Neuronal stem cell (in vitro differentiated cells): ENCODE results near the gene LRTM1.

ENCODE experiments used
- DNase-seq: peaks from one replicate; pipeline ENCODE4 v3.0.0-alpha.2; 2013; ENCODE audit warnings: low spot score
- H2AFZ ChIP-seq: one replicate; pipeline ENCODE4 v1.6.1; 2013; ENCODE audit warnings: mild to moderate bottlenecking, low read length, inconsistent platforms
- H2AK5ac ChIP-seq: 2 replicates; pipeline ENCODE4 v1.6.1; 2013; ENCODE audit warnings: low read depth, mild to moderate bottlenecking, inconsistent platforms, low read length, moderate library complexity, mixed read lengths
- H2BK120ac ChIP-seq: 2 replicates; pipeline ENCODE4 v1.6.1; 2013; ENCODE audit warnings: low read depth, mild to moderate bottlenecking, inconsistent platforms, low read length, moderate library complexity, mixed read lengths
- H2BK12ac ChIP-seq: one replicate; pipeline ENCODE4 v1.6.1; 2013; ENCODE audit warnings: low read length, inconsistent platforms
- H2BK15ac ChIP-seq: 2 replicates; pipeline ENCODE4 v1.6.1; 2013; ENCODE audit warnings: mild to moderate bottlenecking, low read length, inconsistent platforms, mixed read lengths
- H2BK5ac ChIP-seq: one replicate; pipeline ENCODE4 v1.6.1; 2013; ENCODE audit warnings: inconsistent platforms, mild to moderate bottlenecking, low read length, moderate library complexity
- H3K14ac ChIP-seq: one replicate; pipeline ENCODE4 v1.6.1; 2013; ENCODE audit warnings: low read length, inconsistent platforms
- H3K18ac ChIP-seq: 2 replicates; pipeline ENCODE4 v1.6.1; 2013; ENCODE audit warnings: low read length, inconsistent platforms
- H3K23ac ChIP-seq: 2 replicates; pipeline ENCODE4 v1.6.1; 2013; ENCODE audit warnings: low read depth, mild to moderate bottlenecking, mixed read lengths, low read length, inconsistent platforms; ENCODE audit not compliant: poor library complexity
- H3K27ac ChIP-seq: replicated peaks from 3 replicates; pipeline ENCODE4 v1.5.1; 2013; ENCODE audit warnings: low read length, inconsistent platforms
- H3K27me3 ChIP-seq, 3 experiments: 2 replicates each; pipeline ENCODE4 v1.6.1; 2013; ENCODE audit warnings: low read length in 3 of 3, mild to moderate bottlenecking in 2 of 3, inconsistent platforms in 1 of 3, low read depth in 1 of 3, mixed read lengths in 1 of 3, moderate library complexity in 1 of 3; ENCODE audit not compliant: control insufficient read depth in 3 of 3, insufficient read depth in 3 of 3
- H3K36me3 ChIP-seq, 2 donors: replicated peaks in 1 of 2; 2 replicates each; pipeline ENCODE4 v1.6.1; 2013; ENCODE audit warnings: low read length in 2 of 2; ENCODE audit not compliant: control insufficient read depth in 2 of 2, insufficient read depth in 2 of 2
- H3K4ac ChIP-seq: 2 replicates; pipeline ENCODE4 v1.6.1; 2013; ENCODE audit warnings: inconsistent platforms, mild to moderate bottlenecking, low read length, moderate library complexity
- H3K4me1 ChIP-seq, 2 donors: 1 replicate in 1 of 2; 2 replicates in 1 of 2; pipeline ENCODE4 v1.6.1; 2013; ENCODE audit warnings: low read length in 2 of 2, low read depth in 1 of 2; ENCODE audit not compliant: control insufficient read depth in 2 of 2, insufficient read depth in 1 of 2
- H3K4me2 ChIP-seq: one replicate; pipeline ENCODE4 v1.6.1; 2013; ENCODE audit warnings: mild to moderate bottlenecking, low read length, inconsistent platforms; ENCODE audit not compliant: insufficient read depth, poor library complexity, severe bottlenecking
- H3K4me3 ChIP-seq, 2 donors: 2 replicates each; pipeline ENCODE4 v1.5.1; 2013; ENCODE audit warnings: low read length in 2 of 2, mild to moderate bottlenecking in 2 of 2, inconsistent platforms in 1 of 2, moderate library complexity in 1 of 2
- H3K79me1 ChIP-seq: one replicate; pipeline ENCODE4 v1.6.1; 2013; ENCODE audit warnings: low read depth, mild to moderate bottlenecking, inconsistent platforms, low read length, moderate library complexity
- H3K9ac ChIP-seq: one replicate; pipeline ENCODE4 v1.6.1; 2013; ENCODE audit warnings: mild to moderate bottlenecking, low read depth, low read length, inconsistent platforms; ENCODE audit not compliant: poor library complexity
- H3K9me3 ChIP-seq, 2 donors: replicated peaks in 1 of 2; 2 replicates each; pipeline versions ENCODE3 to v1.6.1; 2013; ENCODE audit warnings: low read length in 2 of 2, mild to moderate bottlenecking in 2 of 2, inconsistent platforms in 1 of 2, low read depth in 1 of 2, mixed read lengths in 1 of 2, moderate library complexity in 1 of 2; ENCODE audit not compliant: control insufficient read depth in 2 of 2, insufficient read depth in 1 of 2
- H4K8ac ChIP-seq: one replicate; pipeline ENCODE4 v1.6.1; 2013; ENCODE audit warnings: low read depth, mild to moderate bottlenecking, inconsistent platforms, low read length, moderate library complexity
- H4K91ac ChIP-seq: one replicate; pipeline ENCODE4 v1.6.1; 2013; ENCODE audit warnings: low read length, low read depth, mild to moderate bottlenecking, inconsistent platforms; ENCODE audit not compliant: poor library complexity
- WGBS, 2 donors: extraction: QIAGEN DNeasy Blood & Tissue Kit; methylation state at CpG; one replicate each; pipeline ENCODE4 v1.1.7; 2013; ENCODE audit warnings: missing lambda C conversion rate in 2 of 2, mixed read lengths in 1 of 2; ENCODE audit not compliant: insufficient read length in 2 of 2, insufficient replicate concordance in 1 of 2; ENCODE audit errors: extremely low coverage in 2 of 2; 5-methylcytosine and 5-hydroxymethylcytosine counted together

Gene LRTM1

GRCh38 chr3:54918516-54918915 lies 9.3 kb downstream of the LRTM1 start:
- DNase-seq = no peak
- H3K23ac ChIP-seq = no peak overlapping the region
- H3K79me1 ChIP-seq = no peaks in the 10 kb centered on the region
- no peaks in the 10 kb centered on the region for H3K4me1 ChIP-seq
- H2BK12ac ChIP-seq = no peak overlapping the region
- peak overlapping the region; percentile 22 for H3K18ac ChIP-seq
- H2AK5ac ChIP-seq = no peak overlapping the region
- H3K4me2 ChIP-seq = no peak overlapping the region
- WGBS, 2 donors = no CpG with 5 or more reads among the region's 12 CpGs
- H2BK120ac ChIP-seq = no peak overlapping the region
- H3K36me3 ChIP-seq = no peaks in the 10 kb centered on the region
- H2BK15ac ChIP-seq = no peak overlapping the region
- no peak overlapping the region for H4K8ac ChIP-seq
- H2AFZ ChIP-seq = no peak overlapping the region
- no peak overlapping the region for H3K27ac ChIP-seq
- H3K9ac ChIP-seq = no peak overlapping the region
- no peak overlapping the region for H3K4ac ChIP-seq
- H2BK5ac ChIP-seq = no peak overlapping the region
- no peaks in the 10 kb centered on the region for H3K27me3 ChIP-seq
- no peaks in the 10 kb centered on the region for H3K9me3 ChIP-seq
- no peak overlapping the region for H4K91ac ChIP-seq
- H3K4me3 ChIP-seq = no peak overlapping the region
- peak overlapping the region; percentile 40 for H3K14ac ChIP-seq

GRCh38 chr3:54917862-54918261 lies 10.0 kb downstream of the LRTM1 start:
- Histone ChIP-seq H3K79me1 (no peaks in the 10 kb centered on the region), H3K4me3 (no peak overlapping the region), H3K4me2 (no peak overlapping the region), H3K9ac (no peak overlapping the region), H3K36me3 (no peaks in the 10 kb centered on the region), H2AK5ac (no peak overlapping the region), H2BK12ac (no peak overlapping the region), H3K14ac (no peak overlapping the region), H4K8ac (no peak overlapping the region), H3K4ac (no peak overlapping the region), H3K18ac (no peak overlapping the region), H2AFZ (no peak overlapping the region), H3K27me3 (no peaks in the 10 kb centered on the region), H2BK5ac (no peak overlapping the region), H2BK120ac (no peak overlapping the region), H3K4me1 (no peaks in the 10 kb centered on the region), H3K23ac (no peak overlapping the region), H2BK15ac (no peak overlapping the region), H4K91ac (no peak overlapping the region), H3K27ac (no peak overlapping the region), H3K9me3 (no peaks in the 10 kb centered on the region)
- DNase-seq = no peak
- WGBS, 2 donors = no CpG with 5 or more reads among the region's 4 CpGs

GRCh38 chr3:54917174-54917573 lies 10.7 kb downstream of the LRTM1 start:
- Histone ChIP-seq H3K79me1 (no peaks in the 10 kb centered on the region), H4K91ac (no peak overlapping the region), H3K27ac (no peak overlapping the region), H3K23ac (no peak overlapping the region), H3K9me3 (peaks cover 0 to 2% of the 10 kb centered on the region in 2 donors), H2BK12ac (no peak overlapping the region), H2AK5ac (no peak overlapping the region), H3K4me3 (no peak overlapping the region), H3K9ac (no peak overlapping the region), H3K4ac (no peak overlapping the region), H2AFZ (no peak overlapping the region), H2BK120ac (no peak overlapping the region), H2BK5ac (no peak overlapping the region), H3K4me2 (no peak overlapping the region), H3K18ac (no peak overlapping the region), H3K14ac (no peak overlapping the region), H4K8ac (no peak overlapping the region), H2BK15ac (no peak overlapping the region), H3K4me1 (no peaks in the 10 kb centered on the region), H3K27me3 (no peaks in the 10 kb centered on the region), H3K36me3 (no peaks in the 10 kb centered on the region)
- no CpG with 5 or more reads among the region's 2 CpGs for WGBS, 2 donors
- DNase-seq = no peak

- Histone ChIP-seq H3K36me3 (no peaks in the 10 kb centered on the region), H3K9ac (no peak overlapping the region), H4K91ac (no peak overlapping the region), H3K4me1 (no peaks in the 10 kb centered on the region), H3K18ac (no peak overlapping the region), H3K27ac (no peak overlapping the region), H2AFZ (no peak overlapping the region), H2BK5ac (no peak overlapping the region), H3K4me3 (no peak overlapping the region), H2BK15ac (no peak overlapping the region), H2BK120ac (no peak overlapping the region), H3K23ac (no peak overlapping the region), H3K14ac (no peak overlapping the region), H3K4me2 (no peak overlapping the region), H2AK5ac (no peak overlapping the region), H3K27me3 (no peaks in the 10 kb centered on the region), H3K79me1 (no peaks in the 10 kb centered on the region), H2BK12ac (no peak overlapping the region), H4K8ac (no peak overlapping the region), H3K9me3 (peaks cover 2 to 3% of the 10 kb centered on the region in 2 donors), H3K4ac (no peak overlapping the region)
- no peak for DNase-seq
Observed at GRCh38 chr3:54916732-54917131, 11.1 kb downstream of the LRTM1 start.
